Neutrophil (primary cell): ENCODE measurements around the gene GFER.
"Not testable (repeated sequence)": the region's sequence is repeated elsewhere in the genome, so short reads cannot be mapped to it uniquely, and the experiment has no call there.

Experiments used
- H3K27ac ChIP-seq: fragments of 200-600 bp; sonication (generic); 2 replicates; pipeline ENCODE4 v1.5.1; 2016; ENCODE audit warnings: mild to moderate bottlenecking, moderate library complexity
- H3K27me3 ChIP-seq: fragments of 200-600 bp; sonication (generic); 2 replicates; pipeline ENCODE4 v1.6.0; 2016; ENCODE audit warnings: mild to moderate bottlenecking
- H3K36me3 ChIP-seq: fragments of 200-600 bp; sonication (generic); 2 replicates; pipeline ENCODE4 v1.5.1; 2017
- H3K4me1 ChIP-seq, 2 experiments: fragments of 200-600 bp in 1 of 2; sonication (generic) in 1 of 2; 1 replicate in 1 of 2; 2 replicates in 1 of 2; pipeline versions ENCODE4 v1.5.1 to v1.6.1; 2013 to 2016; ENCODE audit warnings: low read depth in 1 of 2, low read length in 1 of 2, mild to moderate bottlenecking in 1 of 2, moderate library complexity in 1 of 2; ENCODE audit not compliant: control insufficient read depth in 1 of 2, insufficient read depth in 1 of 2
- H3K4me3 ChIP-seq, 2 experiments: fragments of 200-600 bp in 1 of 2; sonication (generic) in 1 of 2; 1 replicate in 1 of 2; 2 replicates in 1 of 2; pipeline ENCODE4 v1.5.1; 2013 to 2016; ENCODE audit warnings: low read depth in 1 of 2, low read length in 1 of 2, mild to moderate bottlenecking in 1 of 2, moderate library complexity in 1 of 2
- H3K9me3 ChIP-seq: fragments of 200-600 bp; sonication (generic); 2 replicates; pipeline ENCODE4 v1.5.1; 2016
- TF ChIP-seq, protein P1 (sequence below): fragments of 200-600 bp; sonication (generic); IDR thresholded peaks from 2 replicates; pipeline ENCODE4 v1.5.1; 2016; ENCODE audit warnings: antibody characterized with exemption

The GFER gene

DNA sequence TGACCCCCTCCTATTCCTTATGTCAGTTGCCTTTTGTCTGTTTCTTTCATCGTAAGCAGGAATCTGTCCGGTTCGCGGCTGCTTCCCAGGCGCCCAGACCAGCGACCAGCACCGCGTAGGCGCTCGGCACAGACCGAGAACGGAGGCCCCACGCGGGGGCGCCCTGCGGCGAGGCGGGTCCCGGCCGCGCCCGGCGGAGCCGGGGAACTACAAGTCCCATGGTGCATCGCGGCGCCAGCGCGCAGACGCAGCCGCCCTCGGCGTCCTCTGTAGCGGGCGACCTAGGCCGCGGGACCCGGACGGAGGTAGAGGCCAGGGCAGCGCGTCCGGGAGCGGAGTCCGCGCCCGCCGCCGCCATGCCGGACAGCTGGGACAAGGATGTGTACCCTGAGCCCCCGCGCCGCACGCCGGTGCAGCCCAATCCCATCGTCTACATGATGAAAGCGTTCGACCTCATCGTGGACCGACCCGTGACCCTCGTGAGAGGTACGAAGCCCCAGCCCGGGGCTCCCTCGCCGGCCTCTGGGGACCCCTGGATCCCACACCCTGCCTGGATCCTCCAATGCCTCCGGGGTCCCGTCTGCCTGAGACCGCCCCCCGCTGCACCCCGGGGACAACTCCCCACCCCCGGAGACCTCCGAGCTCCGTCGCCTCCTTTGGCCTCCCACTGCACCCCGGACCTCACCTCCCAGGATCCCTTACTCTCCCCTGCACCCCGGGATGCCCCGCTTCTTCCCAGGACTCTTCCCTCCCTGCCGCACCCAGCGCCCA, 24.5 kb upstream of the GFER start, which contains the start of gene NDUFB10:
TSS of gene NDUFB10 (plus strand) at position 270 of the 771 bp plus-strand sequence. CDS start at position 357, 87 bp downstream.
- H3K9me3 ChIP-seq: no peaks in the 10 kb centered on the region
- H3K36me3 ChIP-seq: peaks cover 20% of the 10 kb centered on the region
- TF ChIP-seq, protein P1, sequence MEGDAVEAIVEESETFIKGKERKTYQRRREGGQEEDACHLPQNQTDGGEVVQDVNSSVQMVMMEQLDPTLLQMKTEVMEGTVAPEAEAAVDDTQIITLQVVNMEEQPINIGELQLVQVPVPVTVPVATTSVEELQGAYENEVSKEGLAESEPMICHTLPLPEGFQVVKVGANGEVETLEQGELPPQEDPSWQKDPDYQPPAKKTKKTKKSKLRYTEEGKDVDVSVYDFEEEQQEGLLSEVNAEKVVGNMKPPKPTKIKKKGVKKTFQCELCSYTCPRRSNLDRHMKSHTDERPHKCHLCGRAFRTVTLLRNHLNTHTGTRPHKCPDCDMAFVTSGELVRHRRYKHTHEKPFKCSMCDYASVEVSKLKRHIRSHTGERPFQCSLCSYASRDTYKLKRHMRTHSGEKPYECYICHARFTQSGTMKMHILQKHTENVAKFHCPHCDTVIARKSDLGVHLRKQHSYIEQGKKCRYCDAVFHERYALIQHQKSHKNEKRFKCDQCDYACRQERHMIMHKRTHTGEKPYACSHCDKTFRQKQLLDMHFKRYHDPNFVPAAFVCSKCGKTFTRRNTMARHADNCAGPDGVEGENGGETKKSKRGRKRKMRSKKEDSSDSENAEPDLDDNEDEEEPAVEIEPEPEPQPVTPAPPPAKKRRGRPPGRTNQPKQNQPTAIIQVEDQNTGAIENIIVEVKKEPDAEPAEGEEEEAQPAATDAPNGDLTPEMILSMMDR: peak; percentile 73
- peaks cover 3% of the 10 kb centered on the region for H3K27me3 ChIP-seq
- peak within 1 kb of the TSS; percentile 82 to 83 for H3K4me3 ChIP-seq
- H3K27ac ChIP-seq: peak within 1 kb of the TSS; percentile 68
- peaks cover 36 to 40% of the 10 kb centered on the region in 2 experiments for H3K4me1 ChIP-seq

DNA sequence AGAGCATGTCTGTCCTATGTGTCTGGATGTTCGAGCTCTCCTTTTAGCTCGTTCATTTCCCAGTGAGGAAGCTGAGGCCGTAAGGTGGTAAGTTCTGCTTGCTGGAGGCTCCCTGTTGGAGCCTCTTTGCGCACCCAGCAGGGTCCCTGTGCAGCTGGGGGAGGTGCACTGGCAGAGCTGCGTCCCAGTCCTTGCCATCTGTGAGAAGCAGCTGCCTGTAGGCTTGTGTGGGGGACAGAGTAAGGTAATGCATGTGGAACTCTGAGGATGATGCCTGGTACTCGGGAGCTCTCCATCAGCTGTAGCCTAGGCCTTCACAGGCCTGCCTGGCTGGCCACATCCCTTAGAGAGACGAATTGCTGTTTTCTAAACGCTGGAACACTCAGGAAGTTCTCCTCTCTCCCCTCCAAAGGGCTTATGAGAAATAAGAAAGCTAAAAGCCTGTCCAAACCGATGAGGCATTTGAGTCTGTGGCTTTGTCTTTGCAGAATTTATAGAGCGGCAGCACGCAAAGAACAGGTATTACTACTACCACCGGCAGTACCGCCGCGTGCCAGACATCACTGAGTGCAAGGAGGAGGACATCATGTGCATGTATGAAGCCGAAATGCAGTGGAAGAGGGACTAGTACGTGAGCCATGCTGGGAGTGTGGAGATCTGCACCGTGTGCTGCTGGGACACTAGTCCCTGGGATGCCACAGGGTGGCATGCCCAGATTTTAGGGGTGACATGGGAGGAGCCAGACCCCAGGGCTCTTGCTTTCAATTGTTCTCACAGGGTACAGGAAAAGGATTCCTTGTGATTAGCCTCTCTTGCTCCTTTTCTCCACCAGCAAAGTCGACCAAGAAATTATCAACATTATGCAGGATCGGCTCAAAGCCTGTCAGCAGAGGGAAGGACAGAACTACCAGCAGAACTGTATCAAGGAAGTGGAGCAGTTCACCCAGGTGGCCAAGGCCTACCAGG, 23.0 kb upstream of the GFER start:
- no peak overlapping the region for H3K27ac ChIP-seq

DNA sequence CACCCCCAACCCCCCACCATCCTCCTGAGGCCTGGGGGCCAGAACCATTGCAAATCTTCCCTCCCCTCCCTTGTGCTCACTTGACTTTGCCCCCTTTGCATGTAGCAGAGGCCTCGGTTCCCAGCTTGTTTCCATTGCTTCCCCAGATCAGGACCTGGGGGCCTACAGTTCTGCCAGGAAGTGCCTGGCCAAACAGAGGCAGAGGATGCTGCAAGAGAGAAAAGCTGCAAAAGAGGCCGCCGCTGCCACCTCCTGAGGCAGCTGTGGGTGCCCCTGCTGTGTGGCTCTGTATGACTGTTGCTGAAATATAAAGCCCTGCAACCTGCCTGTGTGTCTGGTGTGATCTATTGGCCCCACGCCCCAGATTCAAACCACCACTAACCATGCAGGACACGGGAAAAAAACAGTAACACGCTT, 22.3 kb upstream of the GFER start:
- Histone ChIP-seq H3K9me3 (no peaks in the 10 kb centered on the region), H3K27ac (no peak overlapping the region), H3K4me3 (no peak overlapping the region), H3K27me3 (peaks cover 2% of the 10 kb centered on the region), H3K4me1 (peaks cover 48 to 51% of the 10 kb centered on the region in 2 experiments), H3K36me3 (peaks cover 20% of the 10 kb centered on the region)
- TF ChIP-seq, protein P1: no peak

More for the DNA sequence above, 23.0 kb upstream of the GFER start:
- Histone ChIP-seq H3K36me3 (peaks cover 20% of the 10 kb centered on the region), H3K4me1 (peaks cover 48 to 50% of the 10 kb centered on the region in 2 experiments), H3K9me3 (no peaks in the 10 kb centered on the region), H3K4me3 (peak overlapping the region in 1 of 2 experiments; percentile 82), H3K27me3 (peaks cover 3% of the 10 kb centered on the region)
- TF ChIP-seq, protein P1: no peak

DNA sequence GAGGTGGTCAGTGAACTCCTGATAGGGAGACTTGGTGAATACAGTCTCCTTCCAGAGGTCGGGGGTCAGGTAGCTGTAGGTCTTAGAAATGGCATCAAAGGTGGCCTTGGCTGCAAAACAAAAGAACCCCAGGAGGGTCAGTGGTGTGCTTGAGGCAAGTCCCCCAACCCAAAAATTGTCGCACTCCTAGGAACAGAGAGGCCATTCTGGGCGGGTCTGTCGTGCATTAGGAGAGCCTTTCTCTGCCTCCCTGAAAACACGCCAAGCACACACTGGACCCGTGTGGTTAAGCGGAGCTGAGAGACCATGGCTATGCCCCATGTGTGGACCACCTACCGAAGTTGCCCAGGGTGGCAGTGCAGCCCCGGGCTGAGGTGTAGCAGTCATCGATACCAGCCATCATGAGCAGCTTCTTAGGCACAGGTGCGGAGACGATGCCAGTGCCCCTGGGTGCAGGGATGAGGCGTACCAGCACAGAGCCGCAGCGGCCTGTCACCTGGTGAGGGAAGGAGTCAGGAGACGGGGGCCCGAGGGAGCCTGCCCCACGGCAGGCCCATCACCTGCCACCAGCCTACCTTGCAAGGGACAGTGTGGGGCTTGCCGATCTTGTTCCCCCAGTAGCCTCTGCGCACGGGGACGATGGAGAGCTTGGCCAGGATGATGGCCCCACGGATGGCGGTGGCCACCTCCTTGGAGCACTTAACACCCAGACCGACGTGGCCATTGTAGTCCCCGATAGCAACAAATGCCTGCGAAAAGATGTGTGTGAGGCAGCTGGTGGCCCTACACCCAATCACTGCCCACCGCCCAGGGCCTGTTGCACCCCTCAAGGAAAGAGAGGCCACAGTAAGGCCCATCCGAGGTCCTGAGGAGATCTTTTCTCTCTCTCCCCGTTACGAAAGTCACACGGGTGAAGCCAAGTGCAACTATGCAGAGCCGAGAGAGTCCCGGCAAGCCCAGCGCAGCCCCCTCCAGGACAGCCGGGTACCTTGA, 21.5 kb upstream of the GFER start:
- H3K27me3 ChIP-seq, H3K4me3 ChIP-seq, H3K9me3 ChIP-seq, H3K27ac ChIP-seq: not testable (repeated sequence)
- peaks cover 48 to 51% of the 10 kb centered on the region in 2 experiments for H3K4me1 ChIP-seq
- H3K36me3 ChIP-seq: peaks cover 20% of the 10 kb centered on the region

DNA sequence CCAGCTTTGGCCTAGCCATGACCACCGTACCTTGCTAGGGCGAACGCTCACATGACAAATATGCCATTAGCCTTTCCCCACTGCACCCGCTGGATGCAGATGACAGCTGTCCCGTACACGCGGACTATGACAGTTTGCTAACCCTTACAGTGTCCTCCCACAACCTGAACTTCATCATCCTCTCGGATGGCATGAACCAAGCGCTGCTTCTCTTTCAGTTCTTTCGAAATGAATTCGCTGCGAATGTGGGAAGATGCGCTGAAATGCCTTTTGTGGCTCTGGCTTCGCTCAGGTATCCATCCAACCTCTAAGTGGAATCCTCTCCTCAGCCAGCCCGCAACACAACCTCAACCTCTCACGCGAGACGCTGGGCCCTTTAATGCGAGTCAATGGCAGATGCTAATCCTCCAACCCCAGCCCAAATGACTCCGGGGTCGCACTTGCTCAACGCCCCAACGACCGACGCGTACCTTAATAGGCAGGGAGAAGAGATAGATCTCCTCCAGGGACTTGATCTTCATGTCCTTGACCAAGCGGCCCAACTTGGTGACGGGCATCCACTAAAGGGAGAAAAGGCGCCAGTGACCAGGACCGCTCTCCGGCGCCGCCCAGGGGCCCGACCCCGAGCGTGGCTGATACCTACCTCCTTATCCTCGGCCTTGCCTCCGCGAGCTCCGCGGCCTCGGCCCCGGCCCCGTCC, 20.0 kb upstream of the GFER start:
- H3K4me3 ChIP-seq: peak overlapping the region; percentile 80 to 87
- no peaks in the 10 kb centered on the region for H3K9me3 ChIP-seq
- TF ChIP-seq, protein P1: no peak
- peak overlapping the region; percentile 88 for H3K27ac ChIP-seq
- no peaks in the 10 kb centered on the region for H3K27me3 ChIP-seq
- H3K4me1 ChIP-seq: peaks cover 43 to 47% of the 10 kb centered on the region in 2 experiments
- peaks cover 20% of the 10 kb centered on the region for H3K36me3 ChIP-seq
